ENCODE results near the gene RSBN1. TPM values are rescaled to one million over a fixed set of nuclear protein-coding genes. Genes with fewer than 3 reads are reported as not detected.

The RSBN1 gene
- total and polyA plus RNA-seq, 2 experiments from 2014 or later, result 15.4 to 17.4 TPM

- no peaks in the 10 kb centered on the region for H3K9me3 Mint-ChIP-seq
- peak overlapping the region; percentile 12 for H3K4me2 ChIP-seq
- ATAC-seq, result peak; percentile 29; the same call in 2 of the 3 replicates
Measured at GRCh38 chr1:113768916-113769600, 43.2 kb downstream of the RSBN1 start.

GRCh38 chr1:113765306-113766230 is 46.7 kb downstream of the RSBN1 start:
- Mint-ChIP-seq H3K9me3 (no peaks in the 10 kb centered on the region), H3K27me3 (ENCODE audit: insufficient read depth, low read depth, poor library complexity) (no peaks in the 10 kb centered on the region), H3K4me3 (no peak overlapping the region), H3K36me3 (ENCODE audit: low read depth) (peaks cover 21% of the 10 kb centered on the region), H3K27ac (no peak overlapping the region), H3K4me1 (peaks cover 27% of the 10 kb centered on the region)
- H4K20me1 ChIP-seq (replicated peaks; ENCODE audit: insufficient read depth), result no peaks in the 10 kb centered on the region
- ATAC-seq, result no peak
- no peak overlapping the region for H3K27ac ChIP-seq (ENCODE audit: low read depth)
- H3K27me3 ChIP-seq (ENCODE audit: insufficient read depth), result no peaks in the 10 kb centered on the region
- peaks cover 6% of the 10 kb centered on the region for H3K36me3 ChIP-seq (ENCODE audit: insufficient read depth)
- H3K4me2 ChIP-seq, result no peak overlapping the region
- peaks cover 17% of the 10 kb centered on the region for H3K4me1 ChIP-seq (ENCODE audit: insufficient read depth)
- H3K4me3 ChIP-seq, result no peak overlapping the region
- H3F3A ChIP-seq (replicated peaks; ENCODE audit: low read depth), result no peaks in the 10 kb centered on the region; the same call in 1 of the 2 replicates
- H3K9me2 ChIP-seq (ENCODE audit: insufficient read depth), result no peaks in the 10 kb centered on the region
- H3K79me2 ChIP-seq (replicated peaks; ENCODE audit: insufficient read depth), result no peaks in the 10 kb centered on the region
- no peak for DNase-seq (ENCODE audit: low spot score)
- H2AFZ ChIP-seq, result no peak overlapping the region
- no peak for TF ChIP-seq CREB1 (CRISPR knock-in tag; IDR thresholded peaks at IDR 0.05; ENCODE audit: low read depth)
- TF ChIP-seq POLR2AphosphoS5 (IDR thresholded peaks at IDR 0.05; ENCODE audit: low read depth), result no peak
- no peak for TF ChIP-seq CTCF (conservative IDR thresholded peaks at IDR 0.05; ENCODE audit: low read depth in 2 of 2)
- TF ChIP-seq ZNF114 (CRISPR knock-in tag; IDR thresholded peaks at IDR 0.05), result no peak
- no peak for TF ChIP-seq ETS1 (IDR thresholded peaks at IDR 0.05)

More at GRCh38 chr1:113768916-113769600, 43.2 kb downstream of the RSBN1 start:
- no peaks in the 10 kb centered on the region for H3K79me2 ChIP-seq (replicated peaks; ENCODE audit: insufficient read depth)
- H4K20me1 ChIP-seq (replicated peaks; ENCODE audit: insufficient read depth), result no peaks in the 10 kb centered on the region
- no peak for TF ChIP-seq ZNF114 (CRISPR knock-in tag; IDR thresholded peaks at IDR 0.05)
- no peak for TF ChIP-seq ETS1 (IDR thresholded peaks at IDR 0.05)
- no peak for TF ChIP-seq NANOG (IDR thresholded peaks at IDR 0.05; ENCODE audit: borderline replicate concordance)
- no peak for TF ChIP-seq JUNB (IDR thresholded peaks at IDR 0.05; ENCODE audit: unreplicated experiment)
- no peak for TF ChIP-seq ZNF331 (CRISPR knock-in tag; IDR thresholded peaks at IDR 0.05; ENCODE audit: low read depth)
- TF ChIP-seq EZH2 (IDR thresholded peaks at IDR 0.05; ENCODE audit: low read depth, unreplicated experiment), result no peak
- H2AFZ ChIP-seq, result no peak overlapping the region
- DNase-seq (ENCODE audit: low spot score), result peak; percentile 17
- no peaks in the 10 kb centered on the region for H3K27me3 ChIP-seq (ENCODE audit: insufficient read depth)
- H3K9me2 ChIP-seq (ENCODE audit: insufficient read depth), result no peaks in the 10 kb centered on the region
- peaks cover 34% of the 10 kb centered on the region for H3K4me1 Mint-ChIP-seq
- H3K4me3 Mint-ChIP-seq, result peak overlapping the region; percentile 27; the same call in 2 of the 3 replicates
- H3K36me3 Mint-ChIP-seq (ENCODE audit: low read depth), result peaks cover 21% of the 10 kb centered on the region
- no peaks in the 10 kb centered on the region for H3K27me3 Mint-ChIP-seq (ENCODE audit: insufficient read depth, low read depth, poor library complexity)
- H3K4me1 ChIP-seq (ENCODE audit: insufficient read depth), result peaks cover 28% of the 10 kb centered on the region
- no peak overlapping the region for H3K4me3 ChIP-seq
- H3K27ac Mint-ChIP-seq, result peak overlapping the region; percentile 20
- peak overlapping the region; percentile 8; the same call in 1 of the 2 replicates for H3K27ac ChIP-seq (ENCODE audit: low read depth)
- H3F3A ChIP-seq (replicated peaks; ENCODE audit: low read depth), result no peaks in the 10 kb centered on the region
- peaks cover 6% of the 10 kb centered on the region; the same call in 1 of the 2 replicates for H3K36me3 ChIP-seq (ENCODE audit: insufficient read depth)
